Testis (tissue), 2 donors: ENCODE measurements around the gene DENND1A.

Experiments
- CTCF ChIP-seq, 3 experiments: fragments of 450-650 bp in 2 of 3; fragments of 200-600 bp in 1 of 3; sonication (generic) in 1 of 3; IDR thresholded peaks; one replicate each; pipeline ENCODE4 v1.5.1; 2016 to 2019; ENCODE audit warnings: antibody characterized with exemption in 3 of 3, mild to moderate bottlenecking in 2 of 3, moderate library complexity in 1 of 3
- POLR2A ChIP-seq: fragments of 450-650 bp; IDR thresholded peaks from one replicate; pipeline ENCODE4 v1.6.1; 2017; ENCODE audit warnings: antibody characterized with exemption, mild to moderate bottlenecking, moderate library complexity

GRCh38 chr9:123924727-123925126 lies 5.2 kb downstream of the DENND1A start:
- TF ChIP-seq CTCF (IDR thresholded peaks at IDR 0.05) (no peak), POLR2A (no peak)
